Natural killer cell (primary cell): ENCODE data around the gene LAMC2. TPM values are rescaled to one million over a fixed set of nuclear protein-coding genes. Genes with fewer than 3 reads are reported as not detected.

Experiments used
- ATAC-seq, 3 donors: fragments of 150-1000 bp in 2 of 3; fragments of 200-7000 bp in 1 of 3; cut with Tn5 transposase; 1 replicate in 1 of 3; 2 replicates in 2 of 3; pipeline ENCODE4 v1.10.0; 2021; ENCODE audit warnings: mild to moderate bottlenecking in 2 of 3, moderate library complexity in 2 of 3
- DNase-seq, 2 donors: peaks; one replicate each; pipeline versions ENCODE4 v3.0.0 to v3.0.0-alpha.2; 2013 to 2021; ENCODE audit warnings: mixed read lengths in 1 of 2
- H3K27ac ChIP-seq: one replicate; pipeline ENCODE4 v1.5.1; 2013; ENCODE audit warnings: mild to moderate bottlenecking, low read length
- H3K27me3 ChIP-seq: one replicate; pipeline ENCODE4 v1.6.1; 2013; ENCODE audit warnings: low read length; ENCODE audit not compliant: control insufficient read depth, insufficient read depth
- H3K36me3 ChIP-seq: one replicate; pipeline ENCODE4 v1.6.1; 2013; ENCODE audit warnings: low read length; ENCODE audit not compliant: control insufficient read depth, insufficient read depth
- H3K4me1 ChIP-seq: one replicate; pipeline ENCODE4 v1.6.1; 2013; ENCODE audit warnings: low read length; ENCODE audit not compliant: control insufficient read depth, insufficient read depth
- H3K4me3 ChIP-seq: one replicate; pipeline ENCODE4 v1.5.1; 2013; ENCODE audit warnings: low read length
- H3K9me3 ChIP-seq: one replicate; pipeline ENCODE4 v1.6.1; 2013; ENCODE audit warnings: low read length; ENCODE audit not compliant: control insufficient read depth, insufficient read depth
- H3K27ac Mint-ChIP-seq, 2 donors: one replicate each; pipeline ENCODE4 v1.8.0; 2022; ENCODE audit warnings: mild to moderate bottlenecking in 2 of 2, mixed read lengths in 2 of 2, moderate library complexity in 1 of 2
- H3K27me3 Mint-ChIP-seq, 2 donors: one replicate each; pipeline ENCODE4 v1.8.0; 2022; ENCODE audit warnings: low read depth in 2 of 2, mixed read lengths in 2 of 2
- H3K36me3 Mint-ChIP-seq: one replicate; pipeline ENCODE4 v1.8.0; 2022; ENCODE audit warnings: mixed read lengths
- H3K4me1 Mint-ChIP-seq, 2 donors: one replicate each; pipeline ENCODE4 v1.8.0; 2022; ENCODE audit warnings: mixed read lengths in 2 of 2
- H3K4me3 Mint-ChIP-seq: one replicate; pipeline ENCODE4 v1.8.0; 2022; ENCODE audit warnings: mild to moderate bottlenecking, moderate library complexity, mixed read lengths
- H3K9me3 Mint-ChIP-seq, 2 donors: one replicate each; pipeline ENCODE4 v1.8.0; 2022; ENCODE audit warnings: mixed read lengths in 2 of 2
- WGBS: methylation state at CpG from one replicate; pipeline ENCODE4 v1.1.7; 2013; ENCODE audit warnings: missing lambda C conversion rate; ENCODE audit not compliant: insufficient coverage; 5-methylcytosine and 5-hydroxymethylcytosine counted together
- intact Hi-C: fragments of 100-400 bp; cut with micrococcal nuclease; formaldehyde crosslinking; loops from one replicate; pipeline ENCODE4 v1.14.2; 2022
- total RNA-seq, 4 donors: library from RNA; stranded (reverse); fragments of 120-200 nt in 1 of 4; gene quantifications; one replicate each; pipeline versions ENCODE4 v1.2.3 to v1.2.4, GENCODE V29; 2013 to 2022
- TF ChIP-seq, protein P1 (sequence below): fragments of 200-600 bp; IDR thresholded peaks from one replicate; pipeline ENCODE4 v1.8.0; 2022; ENCODE audit warnings: antibody characterized with exemption

Gene LAMC2
- total RNA-seq, 3 donors from 2014 or later (not counting 1 experiment from before 2014, with no cell fraction given), result not detected

DNA sequence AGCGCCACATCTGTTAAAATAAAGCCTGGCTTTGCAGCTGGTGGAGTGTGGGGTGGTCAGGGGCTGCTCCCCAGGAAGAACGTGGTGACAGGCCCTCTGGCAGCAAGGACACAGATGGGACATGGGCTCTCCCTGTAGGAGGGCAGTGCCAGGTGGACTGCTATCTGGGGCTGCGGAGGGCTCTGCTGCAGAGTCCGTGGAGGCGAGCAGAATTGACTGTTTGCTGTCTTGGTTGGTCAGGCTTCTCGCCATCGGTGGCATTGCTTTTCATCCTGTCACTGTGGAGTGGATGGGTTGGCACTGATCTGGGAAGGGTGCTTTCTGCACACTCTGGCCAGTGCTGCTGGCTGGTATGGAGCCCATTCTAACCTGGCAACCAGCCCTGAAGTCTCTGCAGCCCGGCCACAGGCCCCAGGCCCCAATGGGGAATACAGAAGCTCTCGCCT is 103.0 kb downstream of the LAMC2 start:
- H3K4me1 ChIP-seq, result no peaks in the 10 kb centered on the region
- no peak overlapping the region for H3K27ac ChIP-seq
- no peaks in the 10 kb centered on the region for H3K27me3 ChIP-seq
- peaks cover 5 to 13% of the 10 kb centered on the region in 2 donors for H3K27me3 Mint-ChIP-seq
- H3K27ac Mint-ChIP-seq, result no peak overlapping the region
- intact Hi-C loops, result no loop called here
- H3K9me3 ChIP-seq, result no peaks in the 10 kb centered on the region
- H3K4me3 Mint-ChIP-seq, result no peak overlapping the region
- no peaks in the 10 kb centered on the region for H3K4me1 Mint-ChIP-seq
- 93% methylated on average over 9 of the region's 9 CpGs for WGBS
- DNase-seq, result no peak
- TF ChIP-seq, protein P1, sequence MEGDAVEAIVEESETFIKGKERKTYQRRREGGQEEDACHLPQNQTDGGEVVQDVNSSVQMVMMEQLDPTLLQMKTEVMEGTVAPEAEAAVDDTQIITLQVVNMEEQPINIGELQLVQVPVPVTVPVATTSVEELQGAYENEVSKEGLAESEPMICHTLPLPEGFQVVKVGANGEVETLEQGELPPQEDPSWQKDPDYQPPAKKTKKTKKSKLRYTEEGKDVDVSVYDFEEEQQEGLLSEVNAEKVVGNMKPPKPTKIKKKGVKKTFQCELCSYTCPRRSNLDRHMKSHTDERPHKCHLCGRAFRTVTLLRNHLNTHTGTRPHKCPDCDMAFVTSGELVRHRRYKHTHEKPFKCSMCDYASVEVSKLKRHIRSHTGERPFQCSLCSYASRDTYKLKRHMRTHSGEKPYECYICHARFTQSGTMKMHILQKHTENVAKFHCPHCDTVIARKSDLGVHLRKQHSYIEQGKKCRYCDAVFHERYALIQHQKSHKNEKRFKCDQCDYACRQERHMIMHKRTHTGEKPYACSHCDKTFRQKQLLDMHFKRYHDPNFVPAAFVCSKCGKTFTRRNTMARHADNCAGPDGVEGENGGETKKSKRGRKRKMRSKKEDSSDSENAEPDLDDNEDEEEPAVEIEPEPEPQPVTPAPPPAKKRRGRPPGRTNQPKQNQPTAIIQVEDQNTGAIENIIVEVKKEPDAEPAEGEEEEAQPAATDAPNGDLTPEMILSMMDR, result no peak
- no peak for ATAC-seq
- no peak overlapping the region for H3K4me3 ChIP-seq
- H3K36me3 ChIP-seq, result no peaks in the 10 kb centered on the region
- H3K36me3 Mint-ChIP-seq, result no peaks in the 10 kb centered on the region
- no peaks in the 10 kb centered on the region for H3K9me3 Mint-ChIP-seq

DNA sequence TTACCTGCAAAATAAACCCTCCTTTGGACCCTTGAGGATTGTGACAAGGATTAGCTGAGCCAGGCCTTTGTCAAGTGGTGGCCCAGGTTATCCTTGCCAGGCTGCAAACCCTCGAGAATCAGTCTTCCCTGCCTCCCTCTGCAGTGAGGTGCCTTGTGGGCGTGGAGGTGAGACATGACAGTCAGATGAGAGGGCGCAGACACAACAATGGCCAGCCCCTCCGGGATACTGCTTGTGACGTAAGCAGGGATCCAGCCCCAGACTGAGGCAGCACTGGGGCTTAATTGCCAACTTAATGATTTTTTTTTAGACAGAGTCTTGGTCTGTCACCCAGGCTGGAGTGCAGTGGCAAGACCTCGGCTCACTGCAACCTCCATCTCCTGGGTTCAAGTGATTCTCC is 104.6 kb downstream of the LAMC2 start:
- no peaks in the 10 kb centered on the region for H3K4me1 ChIP-seq
- H3K4me1 Mint-ChIP-seq, result no peaks in the 10 kb centered on the region
- no peaks in the 10 kb centered on the region for H3K36me3 Mint-ChIP-seq
- no peak overlapping the region for H3K4me3 ChIP-seq
- H3K27me3 Mint-ChIP-seq, result no peaks in the 10 kb centered on the region
- no peaks in the 10 kb centered on the region for H3K9me3 ChIP-seq
- WGBS, result 87% methylated on average over 6 of the region's 6 CpGs
- no peaks in the 10 kb centered on the region for H3K27me3 ChIP-seq
- DNase-seq (no peak), ATAC-seq (no peak)
- H3K27ac ChIP-seq, result no peak overlapping the region
- no peak overlapping the region for H3K4me3 Mint-ChIP-seq
- no peak overlapping the region for H3K27ac Mint-ChIP-seq
- intact Hi-C loops, result no loop called here
- H3K9me3 Mint-ChIP-seq, result no peaks in the 10 kb centered on the region
- no peaks in the 10 kb centered on the region for H3K36me3 ChIP-seq
- TF ChIP-seq, protein P1, result no peak

DNA sequence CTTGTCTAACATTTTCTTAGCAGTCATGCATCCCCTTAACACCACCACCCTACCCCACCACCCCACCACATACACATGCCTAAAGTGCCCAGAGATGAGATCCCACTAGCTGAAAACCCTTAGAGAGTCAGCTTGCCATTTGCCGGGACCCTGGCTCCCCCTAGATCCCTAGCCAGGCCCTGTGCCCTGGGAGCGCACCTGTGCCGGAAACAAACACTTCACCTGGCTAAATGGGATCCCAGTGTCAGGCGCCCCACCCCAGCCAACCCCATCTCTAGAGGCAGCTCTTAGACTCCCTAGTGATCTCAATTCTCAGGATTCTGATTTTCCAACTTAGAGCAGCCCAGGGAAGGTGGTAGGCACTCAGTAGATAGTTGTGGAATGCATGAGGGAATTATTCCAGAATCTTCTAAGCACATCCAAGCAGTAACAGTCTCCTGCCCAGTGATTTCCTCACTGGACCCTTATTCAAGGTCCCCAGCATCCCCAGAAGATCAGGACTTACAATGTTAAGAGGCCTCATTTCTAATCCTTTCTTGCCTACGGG is 105.2 kb downstream of the LAMC2 start:
- no peak overlapping the region for H3K4me3 ChIP-seq
- no peak for ATAC-seq
- no peak overlapping the region for H3K27ac ChIP-seq
- H3K4me1 ChIP-seq, result no peaks in the 10 kb centered on the region
- Mint-ChIP-seq H3K36me3 (no peaks in the 10 kb centered on the region), H3K27me3 (no peaks in the 10 kb centered on the region), H3K27ac (no peak overlapping the region), H3K9me3 (no peaks in the 10 kb centered on the region), H3K4me1 (no peaks in the 10 kb centered on the region), H3K4me3 (no peak overlapping the region)
- intact Hi-C loops, result no loop called here
- 91% methylated on average over 5 of the region's 5 CpGs for whole genome bisulfite sequencing
- no peak for DNase-seq
- TF ChIP-seq, protein P1, result no peak
- no peaks in the 10 kb centered on the region for H3K27me3 ChIP-seq
- no peaks in the 10 kb centered on the region for H3K9me3 ChIP-seq
- H3K36me3 ChIP-seq, result no peaks in the 10 kb centered on the region
